Mammary epithelial cell (primary cell): ENCODE measurements around the gene IKBKE.

Experiments
- EZH2 ChIP-seq: IDR thresholded peaks from 2 replicates; pipeline ENCODE4 v1.6.1; 2012; ENCODE audit warnings: low read length, inconsistent platforms, borderline replicate concordance
- TF ChIP-seq, protein P1 (sequence below), 2 donors: IDR thresholded peaks in 1 of 2; conservative IDR thresholded peaks in 1 of 2; 2 replicates each; pipeline ENCODE4 v1.5.1; 2011 to 2012; ENCODE audit warnings: inconsistent platforms in 2 of 2, low read length in 2 of 2, mild to moderate bottlenecking in 2 of 2, control low read depth in 1 of 2, low read depth in 1 of 2; ENCODE audit not compliant: insufficient read depth in 1 of 2; ENCODE audit errors: extremely low read depth in 1 of 2

DNA sequence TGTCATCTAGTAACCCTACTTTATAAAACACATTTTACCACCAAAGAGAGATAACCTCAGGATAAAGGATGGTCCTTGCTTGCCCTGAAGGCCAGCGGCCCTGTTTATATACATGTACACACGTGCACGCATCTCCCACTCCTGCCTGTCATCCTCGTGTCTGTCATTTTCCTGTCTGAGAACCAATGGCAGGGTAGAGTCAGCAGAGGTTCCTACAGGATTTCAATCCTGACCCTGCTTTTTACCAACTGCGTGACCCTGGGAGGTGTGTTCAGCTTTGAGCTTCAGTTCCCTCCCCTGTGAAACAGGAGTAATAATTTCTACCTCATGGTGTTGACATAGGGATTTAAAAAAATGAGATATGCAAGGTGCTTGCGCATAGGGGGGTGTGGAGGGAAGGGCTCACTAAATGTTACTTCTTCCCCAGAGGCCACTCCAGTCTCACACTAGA lies 24.8 kb downstream of the IKBKE start:
- TF ChIP-seq, protein P1, sequence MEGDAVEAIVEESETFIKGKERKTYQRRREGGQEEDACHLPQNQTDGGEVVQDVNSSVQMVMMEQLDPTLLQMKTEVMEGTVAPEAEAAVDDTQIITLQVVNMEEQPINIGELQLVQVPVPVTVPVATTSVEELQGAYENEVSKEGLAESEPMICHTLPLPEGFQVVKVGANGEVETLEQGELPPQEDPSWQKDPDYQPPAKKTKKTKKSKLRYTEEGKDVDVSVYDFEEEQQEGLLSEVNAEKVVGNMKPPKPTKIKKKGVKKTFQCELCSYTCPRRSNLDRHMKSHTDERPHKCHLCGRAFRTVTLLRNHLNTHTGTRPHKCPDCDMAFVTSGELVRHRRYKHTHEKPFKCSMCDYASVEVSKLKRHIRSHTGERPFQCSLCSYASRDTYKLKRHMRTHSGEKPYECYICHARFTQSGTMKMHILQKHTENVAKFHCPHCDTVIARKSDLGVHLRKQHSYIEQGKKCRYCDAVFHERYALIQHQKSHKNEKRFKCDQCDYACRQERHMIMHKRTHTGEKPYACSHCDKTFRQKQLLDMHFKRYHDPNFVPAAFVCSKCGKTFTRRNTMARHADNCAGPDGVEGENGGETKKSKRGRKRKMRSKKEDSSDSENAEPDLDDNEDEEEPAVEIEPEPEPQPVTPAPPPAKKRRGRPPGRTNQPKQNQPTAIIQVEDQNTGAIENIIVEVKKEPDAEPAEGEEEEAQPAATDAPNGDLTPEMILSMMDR (conservative IDR thresholded peaks at IDR 0.05 in 1 of 2, IDR thresholded peaks at IDR 0.05 in 1 of 2; ENCODE audit: extremely low read depth in 1 of 2, insufficient read depth in 1 of 2, low read depth in 1 of 2, low read length in 2 of 2), result no peak
- TF ChIP-seq EZH2, result no peak
